ENCODE results near the gene CLCN5.

CLCN5 gene

DNA sequence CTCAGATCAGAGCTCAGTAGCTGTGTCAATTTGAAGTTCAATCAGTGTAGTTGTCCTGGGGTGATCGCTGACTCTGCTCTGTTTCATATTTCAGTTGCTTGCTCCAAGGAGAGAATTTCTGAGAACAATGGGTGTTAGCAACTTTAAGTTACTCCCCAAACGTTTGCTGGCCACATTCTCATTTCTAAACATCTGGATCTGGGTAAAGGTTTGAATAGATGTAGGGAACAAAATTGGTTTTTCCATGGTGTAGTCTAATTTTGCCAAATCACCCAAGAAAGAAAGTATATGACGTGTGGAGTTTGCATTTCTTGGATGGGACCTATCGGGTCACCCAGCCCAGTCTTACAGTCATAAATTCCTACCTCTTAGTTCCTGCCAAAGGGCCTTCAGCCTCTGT is 174.7 kb downstream of the CLCN5 start:
- DNase-seq = no peak

GRCh38 chrX:50098241-50098640 is 175.8 kb downstream of the CLCN5 start:
- no peak for DNase-seq

- no peak for DNase-seq
Observed at GRCh38 chrX:50098749-50099148, 176.4 kb downstream of the CLCN5 start.

DNA sequence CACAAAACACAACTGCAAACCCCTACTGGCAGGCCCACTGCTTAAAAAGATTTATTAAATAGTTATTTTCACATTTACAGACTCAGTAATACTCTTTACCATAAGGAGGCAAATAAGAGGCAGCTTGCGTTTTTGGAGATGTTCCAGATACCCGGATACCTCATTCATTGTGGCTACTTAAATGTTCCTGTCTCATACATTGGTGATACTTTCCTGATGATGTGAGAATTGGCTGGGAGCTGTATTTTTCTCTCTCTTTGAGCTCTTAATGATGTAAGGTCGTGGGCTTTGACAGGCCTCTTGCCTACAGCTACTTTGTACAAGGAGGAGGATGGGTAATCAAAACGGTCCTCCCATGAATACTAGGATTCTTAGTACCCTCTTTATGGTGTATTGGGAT is 176.9 kb downstream of the CLCN5 start:
- no peak for DNase-seq

- no peak for DNase-seq
Observed at GRCh38 chrX:50100188-50100587, 177.8 kb downstream of the CLCN5 start.

DNA sequence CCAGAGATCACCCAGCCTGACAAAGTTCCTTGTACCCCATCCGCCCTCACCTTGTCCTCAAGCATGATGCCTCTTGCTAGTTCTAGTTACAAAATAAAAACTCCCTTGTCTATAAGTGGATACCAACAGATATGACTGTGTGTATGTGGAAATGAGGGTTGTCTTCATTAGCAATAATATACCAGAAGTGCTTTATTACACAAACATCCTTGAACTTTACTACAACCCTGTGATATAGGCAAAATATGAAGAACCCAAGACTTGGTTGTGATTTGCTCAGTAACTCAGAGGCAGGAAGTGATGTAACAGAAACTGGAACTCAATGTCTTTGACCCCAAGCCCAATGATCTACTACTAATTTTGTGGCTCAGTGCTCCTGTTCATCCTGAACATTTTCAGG is 180.8 kb downstream of the CLCN5 start:
- no peak for DNase-seq

- DNase-seq = no peak
Observed at GRCh38 chrX:50103866-50104566, 181.6 kb downstream of the CLCN5 start.

DNA sequence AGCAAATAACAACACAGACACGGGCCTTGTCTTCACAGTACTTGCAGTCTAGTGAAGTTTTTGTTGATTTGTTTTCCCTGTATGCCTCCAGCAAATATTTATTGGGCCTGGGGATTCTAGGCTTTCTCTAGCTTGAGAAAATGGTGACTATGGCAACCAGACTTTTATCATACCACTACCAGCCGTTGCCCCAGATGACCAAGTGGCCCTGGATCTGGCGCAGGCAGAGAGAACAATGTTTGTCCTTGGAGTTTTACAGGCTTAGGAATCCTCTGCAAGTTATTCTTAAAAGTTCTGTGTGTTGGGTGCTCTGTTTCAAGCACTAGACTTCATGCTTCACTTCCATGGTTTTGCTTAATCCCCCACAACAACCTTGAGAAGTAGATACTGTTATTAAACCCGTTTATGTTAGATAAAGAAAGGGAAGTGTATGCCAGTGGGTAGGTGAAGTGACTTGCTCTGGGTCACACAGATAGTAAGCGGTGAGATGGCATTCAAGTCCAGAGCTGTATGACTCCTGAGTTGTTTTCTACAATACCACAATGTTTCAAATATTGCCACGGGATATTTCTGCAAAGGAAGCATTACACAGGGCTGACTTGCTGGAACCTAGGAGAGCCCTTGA is 183.8 kb downstream of the CLCN5 start:
- no peak for DNase-seq

- no peak for DNase-seq
Observed at GRCh38 chrX:50107470-50107869, 185.1 kb downstream of the CLCN5 start.

DNA sequence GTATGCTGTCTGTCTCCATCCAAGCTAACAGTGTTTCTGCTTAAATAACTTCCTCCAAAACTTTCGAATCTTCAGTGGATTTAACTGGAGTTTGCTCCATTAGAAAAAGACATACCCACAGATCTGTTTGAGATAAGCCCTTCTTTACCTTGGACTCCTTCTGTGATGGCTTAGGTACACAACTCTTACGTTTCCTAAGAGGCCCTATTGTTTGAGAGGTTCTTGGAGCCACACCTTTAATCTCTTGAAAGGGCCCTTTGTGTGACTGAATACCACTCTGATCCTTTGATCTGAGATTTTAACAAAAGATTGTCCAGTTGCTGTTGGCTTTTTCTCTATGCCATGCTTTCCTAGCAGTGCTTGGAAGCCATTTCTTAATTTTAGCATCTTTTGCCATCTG is 185.9 kb downstream of the CLCN5 start:
- DNase-seq = no peak

DNA sequence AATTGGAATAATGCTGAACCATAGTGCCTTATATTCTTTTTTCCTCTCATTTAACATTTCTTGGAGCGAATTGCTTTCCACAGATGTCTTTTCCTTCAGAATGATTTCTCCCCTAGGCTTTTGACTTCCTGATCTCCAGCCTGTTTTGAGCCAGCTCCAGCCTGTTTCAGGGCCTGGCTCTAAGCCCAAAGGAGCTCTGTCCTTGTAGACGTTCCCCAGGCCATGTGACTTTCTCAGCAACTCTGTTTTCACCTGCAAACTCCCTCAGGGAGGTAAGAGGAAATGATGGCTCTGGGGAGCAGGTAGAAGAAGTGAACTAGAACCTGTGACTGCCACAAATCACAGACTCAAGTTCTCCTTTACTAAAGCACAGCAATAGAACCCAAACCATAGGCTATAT is 189.3 kb downstream of the CLCN5 start:
- no peak for DNase-seq

- no peak for DNase-seq
Observed at GRCh38 chrX:50114113-50114512, 191.7 kb downstream of the CLCN5 start.

DNA sequence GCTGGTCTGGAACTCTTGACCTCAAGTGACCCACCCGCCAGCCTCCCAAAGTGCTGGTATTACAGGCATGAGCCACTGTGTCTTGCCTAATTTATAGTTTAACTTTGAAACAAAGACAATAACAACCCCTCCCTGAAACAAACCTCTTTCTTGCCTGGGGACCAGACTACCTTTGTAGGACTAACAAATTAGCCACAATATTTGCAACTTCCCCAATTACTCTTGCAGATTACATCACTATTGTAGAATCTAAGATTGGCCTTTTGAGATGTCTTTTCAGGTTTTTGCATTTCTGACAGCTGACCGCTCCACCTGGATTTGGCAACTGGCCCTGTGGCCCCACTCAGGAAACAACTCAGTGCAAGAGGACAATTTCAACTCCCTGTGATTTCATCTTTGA is 193.6 kb downstream of the CLCN5 start:
- DNase-seq = no peak

GRCh38 chrX:50117476-50117875 is 195.1 kb downstream of the CLCN5 start:
- DNase-seq = no peak

GRCh38 chrX:50125480-50125879 is 203.1 kb downstream of the CLCN5 start:
- DNase-seq = no peak

DNA sequence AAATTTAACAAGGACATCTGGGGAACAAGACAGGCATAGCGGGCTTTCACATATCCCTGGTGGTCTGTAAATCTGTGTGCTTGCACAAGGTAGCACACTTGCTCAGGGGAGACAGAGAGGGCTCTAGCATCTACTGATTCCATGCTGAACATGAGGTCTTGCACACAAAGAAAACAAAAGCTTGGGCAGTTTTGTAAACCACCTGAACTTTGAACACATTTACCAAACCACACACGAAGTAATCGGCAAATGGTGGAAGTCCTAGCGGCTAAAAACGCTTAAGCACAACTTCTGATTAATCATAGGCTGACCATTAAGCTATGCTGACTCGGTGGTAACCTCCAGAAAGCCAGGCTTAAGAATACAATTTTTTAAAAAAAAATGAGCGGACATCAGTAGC is 225.6 kb downstream of the CLCN5 start:
- DNase-seq = no peak
